PC-9 (cell line): ENCODE data around the gene PLEKHG4B. TPM values are rescaled to one million over a fixed set of nuclear protein-coding genes. Genes with fewer than 3 reads are reported as not detected.

Experiments
- BruUV-seq: library from RNA; stranded (reverse); fragments of 400-500 nt; replicated peaks from 2 replicates; lab custom pipeline; 2021; lab: Mats Ljungman, UMichigan
- CTCF ChIA-PET: fragments of 300-600 bp; sonication (Branson Sonifier 250); formaldehyde crosslinking; loops from one replicate; lab custom pipeline; 2022; ENCODE audit warnings: antibody characterized with exemption; lab: Charles Lee
- POLR2A ChIA-PET: fragments of 300-600 bp; sonication (Branson Sonifier 250); formaldehyde crosslinking; loops from one replicate; lab custom pipeline; 2022; ENCODE audit warnings: antibody characterized with exemption; ENCODE audit not compliant: unreplicated experiment; lab: Charles Lee
- DNase-seq, 2 experiments: peaks; one replicate each; pipeline versions ENCODE4 v3.0.0 to v3.0.0-alpha.2; 2015 to 2022; ENCODE audit warnings: mixed read lengths in 1 of 2
- H2AFZ ChIP-seq: fragments of 200-600 bp; sonication (generic); 2 replicates; pipeline ENCODE4 v1.8.1; 2017; ENCODE audit warnings: antibody characterized with exemption
- H3F3A ChIP-seq: fragments of 200-600 bp; sonication (generic); 2 replicates; pipeline ENCODE4 v1.8.1; 2017; ENCODE audit warnings: antibody characterized with exemption, mild to moderate bottlenecking, low read depth; ENCODE audit not compliant: insufficient read depth
- H3K27ac ChIP-seq: fragments of 200-600 bp; sonication (generic); 2 replicates; pipeline ENCODE4 v1.6.1; 2016; ENCODE audit warnings: mixed run types
- H3K27me3 ChIP-seq: fragments of 200-600 bp; sonication (generic); 2 replicates; pipeline ENCODE4 v1.6.1; 2016; ENCODE audit warnings: low read depth, mixed run types; ENCODE audit not compliant: insufficient read depth
- H3K36me3 ChIP-seq: fragments of 200-600 bp; sonication (generic); 2 replicates; pipeline ENCODE4 v1.6.1; 2016; ENCODE audit warnings: low read depth, mixed run types
- H3K4me1 ChIP-seq: fragments of 200-600 bp; sonication (generic); replicated peaks from 2 replicates; pipeline ENCODE4 v1.6.1; 2016; ENCODE audit warnings: mixed run types; ENCODE audit not compliant: insufficient read depth
- H3K4me2 ChIP-seq: fragments of 200-600 bp; sonication (generic); 2 replicates; pipeline ENCODE4 v1.6.1; 2017; ENCODE audit warnings: mixed run types
- H3K4me3 ChIP-seq: fragments of 200-600 bp; sonication (generic); 2 replicates; pipeline ENCODE4 v1.6.1; 2016; ENCODE audit warnings: mixed run types
- H3K79me2 ChIP-seq: fragments of 200-600 bp; sonication (generic); 2 replicates; pipeline ENCODE4 v1.6.1; 2017; ENCODE audit warnings: low read depth, mixed run types
- H3K9me2 ChIP-seq: fragments of 200-600 bp; sonication (generic); 2 replicates; pipeline ENCODE4 v1.8.1; 2017; ENCODE audit warnings: mild to moderate bottlenecking; ENCODE audit not compliant: insufficient read depth
- H3K9me3 ChIP-seq: fragments of 200-600 bp; sonication (generic); 2 replicates; pipeline ENCODE4 v1.8.1; 2016; ENCODE audit warnings: low read depth; ENCODE audit not compliant: insufficient read depth
- H4K20me1 ChIP-seq: fragments of 200-600 bp; sonication (generic); 2 replicates; pipeline ENCODE4 v1.8.1; 2017; ENCODE audit not compliant: insufficient read depth
- CTCF ChIP-seq: fragments of 200-600 bp; sonication (generic); conservative IDR thresholded peaks from 2 replicates; pipeline ENCODE4 v1.6.1; 2017; ENCODE audit warnings: mixed run types, antibody characterized with exemption, mild to moderate bottlenecking, moderate library complexity
- EZH2 ChIP-seq: fragments of 200-600 bp; sonication (generic); IDR thresholded peaks from 2 replicates; pipeline ENCODE4 v1.8.0; 2017; ENCODE audit warnings: antibody characterized with exemption, low read depth
- intact Hi-C: fragments of 100-400 bp; cut with micrococcal nuclease; formaldehyde crosslinking; loops from one replicate; pipeline ENCODE4 v1.10.0; 2022; ENCODE audit not compliant: unreplicated experiment
- total RNA-seq: library from RNA; stranded (reverse); gene quantifications from 2 replicates; pipeline ENCODE4 v1.2.3, GENCODE V29; 2021

Gene PLEKHG4B
- total RNA-seq, 1 experiment from 2014 or later, result not detected

GRCh38 chr5:95241-95980 is 3.4 kb downstream of the PLEKHG4B start:
- TF ChIP-seq CTCF (no peak), EZH2 (no peak)
- H3K4me2 ChIP-seq, result no peak overlapping the region
- no peaks in the 10 kb centered on the region for H3F3A ChIP-seq
- no peak for DNase-seq
- H3K27ac ChIP-seq, result no peak overlapping the region
- BruUV-seq, result no TSS peak
- intact Hi-C loops, result no loop called here
- no peaks in the 10 kb centered on the region for H3K79me2 ChIP-seq
- H3K36me3 ChIP-seq, result no peaks in the 10 kb centered on the region
- H3K9me2 ChIP-seq, result no peaks in the 10 kb centered on the region
- peaks cover 87% of the 10 kb centered on the region for H3K27me3 ChIP-seq
- H4K20me1 ChIP-seq, result no peaks in the 10 kb centered on the region
- CTCF ChIA-PET, result no interaction called here
- no peaks in the 10 kb centered on the region for H3K4me1 ChIP-seq
- no peak overlapping the region for H3K4me3 ChIP-seq
- POLR2A ChIA-PET, result interaction anchor here (0.5 kb wide), 1 partner anchor 851 kb away, joined by 5 read pairs; no protein-coding TSS in a partner anchor
- no peak overlapping the region for H2AFZ ChIP-seq
- 0 out of 2 replicates have a peak, but pooled peaks cover 3% of the 10 kb centered on the region for H3K9me3 ChIP-seq

GRCh38 chr5:96976-97660 is 5.2 kb downstream of the PLEKHG4B start:
- Histone ChIP-seq H3K27ac (no peak overlapping the region), H3K27me3 (peaks cover 81% of the 10 kb centered on the region), H3F3A (no peaks in the 10 kb centered on the region), H2AFZ (no peak overlapping the region), H3K79me2 (no peaks in the 10 kb centered on the region), H3K4me1 (no peaks in the 10 kb centered on the region), H3K9me3 (0 out of 2 replicates have a peak, but pooled peaks cover 3% of the 10 kb centered on the region), H3K9me2 (no peaks in the 10 kb centered on the region), H3K4me2 (no peak overlapping the region), H3K4me3 (no peak overlapping the region), H3K36me3 (no peaks in the 10 kb centered on the region), H4K20me1 (no peaks in the 10 kb centered on the region)
- CTCF ChIA-PET, result no interaction called here
- DNase-seq, result peak in 1 of 2 experiments; percentile 68
- POLR2A ChIA-PET, result no interaction called here
- intact Hi-C loops, result loop anchor here (1.0 kb wide), 1 partner anchor 47 kb away; no protein-coding TSS in a partner anchor
- BruUV-seq, result no TSS peak
- no peak for TF ChIP-seq CTCF
- no peak for TF ChIP-seq EZH2

GRCh38 chr5:99815-100214 is 7.8 kb downstream of the PLEKHG4B start:
- intact Hi-C loops, result no loop called here
- Histone ChIP-seq H2AFZ (no peak overlapping the region), H3K36me3 (no peaks in the 10 kb centered on the region), H3K27me3 (peaks cover 84% of the 10 kb centered on the region), H3K27ac (no peak overlapping the region), H3K4me3 (no peak overlapping the region), H3K9me3 (0 out of 2 replicates have a peak, but pooled peaks cover 3% of the 10 kb centered on the region), H3K4me1 (no peaks in the 10 kb centered on the region), H3F3A (no peaks in the 10 kb centered on the region), H3K9me2 (no peaks in the 10 kb centered on the region), H3K4me2 (no peak overlapping the region), H4K20me1 (no peaks in the 10 kb centered on the region; the same call in 1 of the 2 replicates), H3K79me2 (no peaks in the 10 kb centered on the region)
- POLR2A ChIA-PET, result no interaction called here
- BruUV-seq, result no TSS peak
- CTCF ChIA-PET, result no interaction called here
- no peak for DNase-seq
- TF ChIP-seq CTCF (no peak), EZH2 (no peak)
